ENCODE data around the gene NDUFC1.

Gene NDUFC1

GRCh38 chr4:139247700-139248238 is 54.5 kb downstream of the NDUFC1 start:
- no peak for DNase-seq (ENCODE audit: low read depth in 2 of 2)

GRCh38 chr4:139247241-139247640 is 55.0 kb downstream of the NDUFC1 start:
- no peak for DNase-seq (ENCODE audit: low read depth in 2 of 2)

GRCh38 chr4:139246166-139246565 is 56.1 kb downstream of the NDUFC1 start:
- no peak for DNase-seq (ENCODE audit: low read depth in 2 of 2)

- no peak for DNase-seq (ENCODE audit: low read depth in 2 of 2)
Observed at GRCh38 chr4:139245590-139245989, 56.7 kb downstream of the NDUFC1 start.

GRCh38 chr4:139243448-139244365 is 58.6 kb downstream of the NDUFC1 start:
- no peak for DNase-seq (ENCODE audit: low read depth in 2 of 2)

GRCh38 chr4:139242511-139243051 is 59.7 kb downstream of the NDUFC1 start:
- DNase-seq (ENCODE audit: low read depth in 2 of 2) = no peak

- no peak for DNase-seq (ENCODE audit: low read depth in 2 of 2)
Observed at GRCh38 chr4:139241784-139242151, 60.5 kb downstream of the NDUFC1 start.

- no peak for DNase-seq (ENCODE audit: low read depth in 2 of 2)
Observed at GRCh38 chr4:139241086-139241783, 61.0 kb downstream of the NDUFC1 start.
